Stimulated activated CD8-positive, alpha-beta memory T cell treated with anti-CD3 and anti-CD28 coated beads, Interleukin-7, amount 100 ng/mL, for 4 hours (primary cell): ENCODE results near the gene CCL13.

Source experiments
- DNase-seq, 2 donors: peaks; one replicate each; pipeline ENCODE4 v3.0.0-alpha.2; 2020; ENCODE audit warnings: low read depth in 2 of 2

Gene CCL13

GRCh38 chr17:34363183-34363661 is 6.9 kb downstream of the CCL13 start, which contains the start of gene CCL1:
Gene CCL1, minus strand, starts transcription at chr17:34363233. Its CDS starts 72 bp downstream, at chr17:34363161.
- no peak for DNase-seq

- no peak for DNase-seq
Measured at GRCh38 chr17:34364751-34365150, 8.5 kb downstream of the CCL13 start.

GRCh38 chr17:34365340-34365739 is 9.1 kb downstream of the CCL13 start:
- DNase-seq: no peak

GRCh38 chr17:34366010-34366409 is 9.7 kb downstream of the CCL13 start:
- no peak for DNase-seq

GRCh38 chr17:34366529-34367107 is 10.3 kb downstream of the CCL13 start:
- DNase-seq: no peak

GRCh38 chr17:34367486-34368195 is 11.4 kb downstream of the CCL13 start:
- DNase-seq: no peak

- DNase-seq: no peak
Measured at GRCh38 chr17:34368196-34368945, 12.1 kb downstream of the CCL13 start.

- no peak for DNase-seq
Measured at GRCh38 chr17:34368946-34369500, 12.7 kb downstream of the CCL13 start.

GRCh38 chr17:34369571-34369970 is 13.3 kb downstream of the CCL13 start:
- DNase-seq: no peak

- no peak for DNase-seq
Measured at GRCh38 chr17:34370376-34370996, 14.2 kb downstream of the CCL13 start.

GRCh38 chr17:34370997-34371395 is 14.7 kb downstream of the CCL13 start:
- DNase-seq: no peak

GRCh38 chr17:34371405-34372100 is 15.3 kb downstream of the CCL13 start:
- no peak for DNase-seq

GRCh38 chr17:34374457-34374856 is 18.2 kb downstream of the CCL13 start:
- no peak for DNase-seq

- no peak for DNase-seq
Measured at GRCh38 chr17:34375426-34375997, 19.2 kb downstream of the CCL13 start.

- DNase-seq: no peak
Measured at GRCh38 chr17:34377078-34377823, 21.0 kb downstream of the CCL13 start.

- DNase-seq: no peak
Measured at GRCh38 chr17:34378664-34379101, 22.4 kb downstream of the CCL13 start.

- DNase-seq: no peak
Measured at GRCh38 chr17:34379868-34380267, 23.6 kb downstream of the CCL13 start.

- DNase-seq: no peak
Measured at GRCh38 chr17:34382621-34383124, 26.4 kb downstream of the CCL13 start.

GRCh38 chr17:34383216-34383615 is 26.9 kb downstream of the CCL13 start:
- DNase-seq: no peak

- DNase-seq: no peak
Measured at GRCh38 chr17:34384271-34384670, 28.0 kb downstream of the CCL13 start.
